H1 (cell line): ENCODE data around the gene ATXN1L. TPM values are rescaled to one million over a fixed set of nuclear protein-coding genes. Genes with fewer than 3 reads are reported as not detected.

ENCODE experiments used
- CTCF ChIA-PET: fragments of 300-600 bp; sonication (Branson Sonifier 250); formaldehyde crosslinking; loops from one replicate; lab custom pipeline; 2021; ENCODE audit not compliant: partially characterized antibody; lab: Charles Lee
- POLR2A ChIA-PET: fragments of 300-600 bp; sonication (Branson Sonifier 250); formaldehyde crosslinking; loops from one replicate; lab custom pipeline; 2021; ENCODE audit warnings: inconsistent platforms; ENCODE audit not compliant: partially characterized antibody; lab: Charles Lee
- DNase-seq, 2 experiments: peaks; one replicate each; pipeline versions ENCODE4 v3.0.0 to v3.0.0-alpha.2; 2010 to 2022; ENCODE audit warnings: low spot score in 2 of 2, low read depth in 1 of 2, mixed read lengths in 1 of 2
- FAIRE-seq: peaks from 2 replicates; lab custom pipeline; 2011; peaks lifted over from hg19 to GRCh38; lab: Jason Lieb, UNC
- H2AFZ ChIP-seq: 2 replicates; pipeline ENCODE4 v1.8.1; 2012; ENCODE audit warnings: low read length, inconsistent platforms
- H2AK5ac ChIP-seq: 2 replicates; pipeline ENCODE4 v1.6.1; 2013; ENCODE audit warnings: low read depth, low read length
- H2BK120ac ChIP-seq: replicated peaks from 2 replicates; pipeline ENCODE3; 2013; ENCODE audit warnings: low read depth, low read length, inconsistent platforms
- H2BK12ac ChIP-seq: 2 replicates; pipeline ENCODE4 v1.6.1; 2013; ENCODE audit warnings: low read depth, low read length
- H2BK15ac ChIP-seq: 2 replicates; pipeline ENCODE4 v1.6.1; 2013; ENCODE audit warnings: low read length
- H2BK20ac ChIP-seq: 2 replicates; pipeline ENCODE4 v1.6.1; 2013; ENCODE audit warnings: low read length
- H2BK5ac ChIP-seq: 2 replicates; pipeline ENCODE4 v1.6.1; 2013; ENCODE audit warnings: low read depth, low read length
- H3K14ac ChIP-seq: 2 replicates; pipeline ENCODE4 v1.6.1; 2013; ENCODE audit warnings: inconsistent platforms; ENCODE audit not compliant: insufficient read length
- H3K18ac ChIP-seq: 2 replicates; pipeline ENCODE4 v1.6.1; 2013; ENCODE audit warnings: low read length; ENCODE audit errors: extremely low read depth
- H3K23ac ChIP-seq: 2 replicates; pipeline ENCODE4 v1.6.1; 2013; ENCODE audit warnings: inconsistent platforms; ENCODE audit not compliant: insufficient read length
- H3K23me2 ChIP-seq: 2 replicates; pipeline ENCODE4 v1.6.1; 2013; ENCODE audit warnings: low read depth, low read length
- H3K27ac ChIP-seq: 2 replicates; pipeline ENCODE4 v1.6.1; 2011; ENCODE audit warnings: low read depth, low read length, inconsistent platforms
- H3K27me3 ChIP-seq, 4 experiments: replicated peaks in 1 of 4; 1 replicate in 1 of 4; 2 replicates in 3 of 4; pipeline versions ENCODE4 v1.6.1 to v1.8.1; 2011 to 2013; ENCODE audit warnings: low read length in 3 of 4, mild to moderate bottlenecking in 3 of 4, inconsistent platforms in 2 of 4, mixed read lengths in 2 of 4, moderate library complexity in 1 of 4; ENCODE audit not compliant: control insufficient read depth in 3 of 4, insufficient read depth in 3 of 4; ENCODE audit errors: extremely low read depth in 1 of 4
- H3K36me3 ChIP-seq, 4 experiments: 2 replicates each; pipeline versions ENCODE4 v1.6.1 to v1.8.1; 2011 to 2013; ENCODE audit warnings: mild to moderate bottlenecking in 4 of 4, low read length in 3 of 4, moderate library complexity in 2 of 4, control low read depth in 1 of 4, inconsistent platforms in 1 of 4; ENCODE audit not compliant: insufficient read depth in 4 of 4, control insufficient read depth in 2 of 4
- H3K4ac ChIP-seq: replicated peaks from 2 replicates; pipeline ENCODE3; 2013; ENCODE audit warnings: low read length, low read depth, mixed read lengths, inconsistent platforms; ENCODE audit not compliant: insufficient read length
- H3K4me1 ChIP-seq, 4 experiments: replicated peaks in 1 of 4; 1 replicate in 1 of 4; 2 replicates in 3 of 4; pipeline versions ENCODE4 v1.6.1 to v1.8.1; 2011 to 2013; ENCODE audit warnings: low read length in 3 of 4, inconsistent platforms in 2 of 4, mixed read lengths in 1 of 4; ENCODE audit not compliant: insufficient read depth in 4 of 4, control insufficient read depth in 3 of 4
- H3K4me2 ChIP-seq, 2 experiments: 2 replicates each; pipeline versions ENCODE4 v1.6.1 to v1.8.1; 2011 to 2013; ENCODE audit warnings: low read depth in 2 of 2, low read length in 2 of 2, control low read depth in 1 of 2, inconsistent platforms in 1 of 2, mild to moderate bottlenecking in 1 of 2; ENCODE audit not compliant: insufficient read depth in 1 of 2
- H3K4me3 ChIP-seq, 4 experiments: fragments of 200-600, 300-600 bp in 1 of 4; sonication (generic), shearing (Covaris generic), sonication (Bioruptor Twin) in 1 of 4; 2 replicates each; pipeline versions ENCODE4 v1.5.1 to v1.8.1; 2011 to 2016; ENCODE audit warnings: low read length in 4 of 4, low read depth in 3 of 4, control low read depth in 2 of 4, inconsistent platforms in 2 of 4, mild to moderate bottlenecking in 2 of 4, mixed read lengths in 1 of 4, moderate library complexity in 1 of 4; ENCODE audit not compliant: insufficient read depth in 2 of 4; ENCODE audit errors: extremely low read depth in 1 of 4
- H3K56ac ChIP-seq: replicated peaks from 2 replicates; pipeline ENCODE3; 2013; ENCODE audit warnings: low read depth, mild to moderate bottlenecking, mixed read lengths, low read length, inconsistent platforms; ENCODE audit not compliant: insufficient read length
- H3K79me1 ChIP-seq: 2 replicates; pipeline ENCODE4 v1.6.1; 2013; ENCODE audit warnings: low read depth, low read length, control low read depth
- H3K79me2 ChIP-seq, 2 experiments: 2 replicates each; pipeline versions ENCODE4 v1.6.1 to v1.8.1; 2012 to 2013; ENCODE audit warnings: low read length in 2 of 2, mild to moderate bottlenecking in 2 of 2, inconsistent platforms in 1 of 2; ENCODE audit not compliant: insufficient read depth in 2 of 2, control insufficient read depth in 1 of 2
- H3K9ac ChIP-seq, 4 experiments: replicated peaks in 1 of 4; 1 replicate in 1 of 4; 2 replicates in 3 of 4; pipeline versions ENCODE4 v1.6.1 to v1.8.1; 2011 to 2013; ENCODE audit warnings: low read depth in 3 of 4, low read length in 3 of 4, control low read depth in 2 of 4, mild to moderate bottlenecking in 2 of 4, moderate library complexity in 2 of 4, inconsistent platforms in 1 of 4; ENCODE audit errors: extremely low read depth in 1 of 4
- H3K9me3 ChIP-seq, 2 experiments: 2 replicates each; pipeline versions ENCODE4 v1.6.1 to v1.8.1; 2012 to 2013; ENCODE audit warnings: mild to moderate bottlenecking in 2 of 2, moderate library complexity in 2 of 2, control low read depth in 1 of 2, inconsistent platforms in 1 of 2, low read depth in 1 of 2, low read length in 1 of 2, mixed read lengths in 1 of 2; ENCODE audit not compliant: insufficient read depth in 2 of 2
- H4K20me1 ChIP-seq, 2 experiments: replicated peaks in 1 of 2; 2 replicates each; pipeline versions ENCODE3 to v1.8.1; 2011 to 2013; ENCODE audit warnings: inconsistent platforms in 2 of 2, low read length in 2 of 2, mild to moderate bottlenecking in 1 of 2; ENCODE audit not compliant: insufficient read depth in 2 of 2, control insufficient read depth in 1 of 2
- H4K5ac ChIP-seq: 2 replicates; pipeline ENCODE4 v1.6.1; 2013; ENCODE audit warnings: low read length, low read depth, mixed read lengths, inconsistent platforms; ENCODE audit not compliant: insufficient read length
- H4K8ac ChIP-seq: 2 replicates; pipeline ENCODE4 v1.8.0; 2013; ENCODE audit warnings: mild to moderate bottlenecking, moderate library complexity, low read length, inconsistent platforms; ENCODE audit not compliant: insufficient read depth; ENCODE audit errors: extremely low read depth
- H4K91ac ChIP-seq: replicated peaks from 2 replicates; pipeline ENCODE3; 2013; ENCODE audit warnings: low read length, mixed read lengths, inconsistent platforms; ENCODE audit not compliant: insufficient read length
- ASH2L ChIP-seq: fragments of 200-600, 300-600 bp; sonication (generic); IDR thresholded peaks from one replicate; pipeline ENCODE4 v1.7.1; 2017; ENCODE audit warnings: low read length
- CBX5 ChIP-seq: fragments of 300-800, 300-1000 bp; sonication (generic); IDR thresholded peaks from 2 replicates; pipeline ENCODE4 v1.7.1; 2016; ENCODE audit warnings: antibody characterized with exemption, low read length, low read depth
- CEBPB ChIP-seq: IDR thresholded peaks from 2 replicates; pipeline ENCODE4 v1.6.1; 2012; ENCODE audit warnings: low read depth, low read length
- GTF2F1 ChIP-seq: IDR thresholded peaks from 2 replicates; pipeline ENCODE4 v1.6.1; 2012; ENCODE audit warnings: low read depth, low read length, improper control_type of control experiment, borderline replicate concordance
- RAD21 ChIP-seq, 2 experiments: IDR thresholded peaks in 1 of 2; conservative IDR thresholded peaks in 1 of 2; 2 replicates each; pipeline ENCODE4 v1.6.1; 2011; ENCODE audit warnings: low read depth in 2 of 2, low read length in 2 of 2, improper control_type of control experiment in 1 of 2, inconsistent platforms in 1 of 2, mild to moderate bottlenecking in 1 of 2, moderate library complexity in 1 of 2
- SP4 ChIP-seq: IDR thresholded peaks from 2 replicates; pipeline ENCODE4 v1.6.1; 2012; ENCODE audit warnings: low read length, inconsistent platforms
- TBP ChIP-seq: IDR thresholded peaks from 2 replicates; pipeline ENCODE4 v1.6.1; 2011; ENCODE audit warnings: low read depth, low read length, improper control_type of control experiment
- WGBS, 2 experiments: shearing (Covaris generic) in 1 of 2; methylation state at CpG; one replicate each; pipeline versions ENCODE4 v1.1.6 to v1.1.7; 2013 to 2015; ENCODE audit warnings: low lambda C conversion rate in 2 of 2, mixed read lengths in 2 of 2, inconsistent platforms in 1 of 2, low coverage in 1 of 2, missing lambda C conversion rate in 1 of 2; ENCODE audit not compliant: insufficient replicate concordance in 2 of 2, insufficient coverage in 1 of 2, insufficient read length in 1 of 2; ENCODE audit errors: extremely low coverage in 1 of 2, missing lambda C conversion rate in 1 of 2; 5-methylcytosine and 5-hydroxymethylcytosine counted together
- polyA plus RNA-seq, 7 experiments: library from polyadenylated mRNA; depleted of rRNA in 3 of 7; stranded (reverse) in 5 of 7; unstranded in 2 of 7; fragments of >200 nt in 5 of 7; fragments of 200-250 nt in 2 of 7; gene quantifications; 1 replicate in 5 of 7; 2 replicates in 1 of 7; 4 replicates in 1 of 7; pipeline versions ENCODE4 v1.2.1 to v1.2.3, GENCODE V29; 2011 to 2013; ENCODE audit warnings: missing spikeins in 2 of 7, mixed read lengths in 2 of 7
- total RNA-seq: library from RNA; stranded (reverse); fragmentation: NEBNext Ultra II Directional; extraction: Animal tissue kit (Norgen Biotek cat#: 25700); gene quantifications from 2 replicates; pipeline ENCODE4 v1.2.1, GENCODE V29; 2021
- TF ChIP-seq, protein P1 (sequence below), 3 experiments: IDR thresholded peaks; 1 replicate in 2 of 3; 2 replicates in 1 of 3; pipeline versions ENCODE4 v1.5.1 to v1.6.1; 2011; ENCODE audit warnings: low read length in 3 of 3, mild to moderate bottlenecking in 3 of 3, inconsistent platforms in 2 of 3, low read depth in 1 of 3, moderate library complexity in 1 of 3; ENCODE audit not compliant: insufficient read depth in 1 of 3; ENCODE audit errors: control extremely low read depth in 1 of 3

ATXN1L gene
- total and polyA plus RNA-seq, 2 of the 8 experiments (the other 6 are each of a cell fraction or from before 2014, with no cell fraction given): 12.1 to 23.8 TPM

DNA sequence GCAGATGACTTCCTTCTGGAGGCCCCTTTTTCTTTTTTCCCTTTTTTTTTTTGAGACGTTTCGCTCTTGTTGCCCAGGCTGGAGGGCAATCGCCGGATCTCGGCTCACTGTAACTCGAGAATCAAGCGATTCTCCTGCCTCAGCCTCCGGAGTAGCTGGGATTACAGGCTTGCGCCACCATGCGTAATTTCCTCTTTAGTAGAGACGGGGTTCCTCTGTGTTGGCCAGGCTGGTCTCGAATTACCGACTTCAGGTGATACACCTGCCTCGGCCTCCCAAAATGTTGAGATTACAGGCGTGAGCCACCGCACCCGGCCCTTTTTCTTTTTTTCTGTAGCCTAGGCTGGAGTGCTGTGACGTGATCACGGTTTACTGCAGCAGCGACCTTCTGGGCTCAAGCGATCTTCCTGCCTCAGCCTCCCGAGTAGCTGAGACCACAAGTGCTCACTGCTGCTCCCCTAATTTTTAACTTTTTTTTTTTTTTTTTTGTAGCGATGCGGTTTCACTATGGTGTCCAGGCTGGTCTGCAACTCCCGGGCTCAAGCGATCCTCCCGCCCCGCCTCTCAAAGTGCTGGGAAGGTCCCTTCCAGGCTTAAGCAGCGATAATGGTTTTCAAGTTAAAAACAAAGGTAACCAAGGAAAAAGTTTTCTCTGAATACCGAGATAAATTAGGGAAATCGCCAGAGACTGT lies 48.6 kb downstream of the ATXN1L start:
- Histone ChIP-seq H3K23ac (no peak overlapping the region), H2BK15ac (0 out of 2 replicates have a peak overlapping the region, but pooled peaks have one; percentile 72), H2BK5ac (peak overlapping the region; percentile 99), H3K9ac (peak overlapping the region in 3 of 4 experiments; percentile 80 to 91 (median 84); a peak in 6 of 7 replicates), H3K4me1 (peaks cover 0 to 4% (median 0%) of the 10 kb centered on the region in 4 experiments; a peak in 1 of 7 replicates), H4K8ac (peak overlapping the region; percentile 83; the same call in 1 of the 2 replicates), H3K4me3 (peak overlapping the region; percentile 90 to 95 (median 94)), H3K4ac (peak overlapping the region; percentile 69), H3K56ac (peak overlapping the region; percentile 96), H3K18ac (peak overlapping the region; percentile 93), H2BK120ac (peak overlapping the region; percentile 64), H3K27ac (peak overlapping the region; percentile 83), H2AFZ (no peak overlapping the region), H3K36me3 (peaks cover 0 to 6% (median 0%) of the 10 kb centered on the region in 4 experiments; a peak in 1 of 8 replicates), H4K5ac (peak overlapping the region; percentile 95), H2BK20ac (no peak overlapping the region), H2BK12ac (peak overlapping the region; percentile 75; the same call in 1 of the 2 replicates), H3K9me3 (no peaks in the 10 kb centered on the region), H3K79me2 (peaks cover 30 to 41% of the 10 kb centered on the region in 2 experiments), H4K91ac (peak overlapping the region; percentile 93), H3K23me2 (peaks cover 10% of the 10 kb centered on the region; the same call in 1 of the 2 replicates), H4K20me1 (peaks cover 0 to 6% of the 10 kb centered on the region in 2 experiments), H3K27me3 (no peaks in the 10 kb centered on the region), H3K79me1 (no peaks in the 10 kb centered on the region), H3K4me2 (peak overlapping the region; percentile 73 to 87), H2AK5ac (no peak overlapping the region), H3K14ac (no peak overlapping the region)
- ChIA-PET CTCF (interaction anchor here (0.6 to 4.4 kb wide), 4 partner anchors 10 to 25 kb away, joined by 3 to 25 read pairs (median 3); partner anchors contain the start of gene ZNF821), POLR2A (interaction anchor here (1.0 to 5.8 kb wide), 11 partner anchors 10 to 199 kb away, joined by 3 to 70 read pairs (median 5); partner anchors contain the start of genes AP1G1, DHX38, TXNL4B and ZNF821)
- FAIRE-seq (no peak), DNase-seq (peak; percentile 39 to 68)
- 3% methylated on average over 27 of the region's 31 CpGs; no CpG with 5 or more reads in 1 of the 2 experiments for WGBS, 2 experiments
- TF ChIP-seq, protein P1, sequence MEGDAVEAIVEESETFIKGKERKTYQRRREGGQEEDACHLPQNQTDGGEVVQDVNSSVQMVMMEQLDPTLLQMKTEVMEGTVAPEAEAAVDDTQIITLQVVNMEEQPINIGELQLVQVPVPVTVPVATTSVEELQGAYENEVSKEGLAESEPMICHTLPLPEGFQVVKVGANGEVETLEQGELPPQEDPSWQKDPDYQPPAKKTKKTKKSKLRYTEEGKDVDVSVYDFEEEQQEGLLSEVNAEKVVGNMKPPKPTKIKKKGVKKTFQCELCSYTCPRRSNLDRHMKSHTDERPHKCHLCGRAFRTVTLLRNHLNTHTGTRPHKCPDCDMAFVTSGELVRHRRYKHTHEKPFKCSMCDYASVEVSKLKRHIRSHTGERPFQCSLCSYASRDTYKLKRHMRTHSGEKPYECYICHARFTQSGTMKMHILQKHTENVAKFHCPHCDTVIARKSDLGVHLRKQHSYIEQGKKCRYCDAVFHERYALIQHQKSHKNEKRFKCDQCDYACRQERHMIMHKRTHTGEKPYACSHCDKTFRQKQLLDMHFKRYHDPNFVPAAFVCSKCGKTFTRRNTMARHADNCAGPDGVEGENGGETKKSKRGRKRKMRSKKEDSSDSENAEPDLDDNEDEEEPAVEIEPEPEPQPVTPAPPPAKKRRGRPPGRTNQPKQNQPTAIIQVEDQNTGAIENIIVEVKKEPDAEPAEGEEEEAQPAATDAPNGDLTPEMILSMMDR (IDR thresholded peaks at IDR 0.05; ENCODE audit: control extremely low read depth in 1 of 3, insufficient read depth in 1 of 3, low read depth in 1 of 3, low read length in 3 of 3): peak in 1 of 3 experiments; percentile 24; a peak in 1 of 4 replicates
- TF ChIP-seq RAD21 (IDR thresholded peaks at IDR 0.05 in 1 of 2, conservative IDR thresholded peaks at IDR 0.05 in 1 of 2; ENCODE audit: low read depth in 2 of 2, low read length in 2 of 2): peak; percentile 15 to 21; a peak in 2 of 4 replicates
- TF ChIP-seq TBP: peak; percentile 24; the same call in 1 of the 2 replicates
- TF ChIP-seq ASH2L: peak; percentile 1
- no peak for TF ChIP-seq CBX5
- peak; percentile 61 for TF ChIP-seq CEBPB
- no peak for TF ChIP-seq GTF2F1
- TF ChIP-seq SP4: no peak
